HepG2 (cell line): Measurements from ENCODE around the gene ANKRD52. TPM values are rescaled to one million over a fixed set of nuclear protein-coding genes. Genes with fewer than 3 reads are reported as not detected.

Experiments used
- ATAC-seq: fragments of 200-7000 bp; cut with Tn5 transposase; 3 replicates; pipeline ENCODE4 v1.9.1; 2020; ENCODE audit warnings: mild to moderate bottlenecking, moderate library complexity
- BruUV-seq: library from RNA; stranded (reverse); fragments of 400-500 nt; replicated peaks from 2 replicates; lab custom pipeline; 2021; lab: Mats Ljungman, UMichigan
- CTCF ChIA-PET: fragments of 300-600 bp; formaldehyde crosslinking; extraction: SDS; loops from one replicate; lab custom pipeline; 2021; ENCODE audit warnings: low total read pairs, inconsistent platforms, low intra/inter-chr PET ratio; lab: Yijun Ruan, JAX
- POLR2A ChIA-PET: fragments of 350-600 bp; sonication (Branson Sonifier 250); formaldehyde crosslinking; loops from one replicate; lab custom pipeline; 2020; ENCODE audit warnings: antibody characterized with exemption, inconsistent platforms; lab: Yijun Ruan, JAX
- DNase-seq: peaks from one replicate; pipeline ENCODE4 v3.0.0-alpha.2; 2015; ENCODE audit warnings: low spot score
- FAIRE-seq: peaks from 3 replicates; lab custom pipeline; 2011; peaks lifted over from hg19 to GRCh38; lab: Jason Lieb, UNC
- H2AFZ ChIP-seq: one replicate; pipeline ENCODE4 v1.6.1; 2011; ENCODE audit warnings: low read length, inconsistent platforms
- H3K27ac ChIP-seq: fragments of 300-600 bp; 3 replicates; pipeline ENCODE4 v1.8.0; 2011; ENCODE audit warnings: mixed run types, mild to moderate bottlenecking, mixed read lengths, low read length, inconsistent platforms; ENCODE audit not compliant: insufficient read depth; ENCODE audit errors: extremely low read length
- H3K27me3 ChIP-seq, 2 experiments: fragments of 200-600 bp in 1 of 2; 2 replicates in 1 of 2; 3 replicates in 1 of 2; pipeline versions ENCODE4 v1.6.0 to v1.8.0; 2011; ENCODE audit warnings: low read length in 2 of 2, mild to moderate bottlenecking in 2 of 2, moderate library complexity in 2 of 2, inconsistent platforms in 1 of 2; ENCODE audit not compliant: insufficient read depth in 2 of 2, control insufficient read depth in 1 of 2
- H3K36me3 ChIP-seq, 2 experiments: fragments of 200-600 bp in 1 of 2; replicated peaks in 1 of 2; 2 replicates in 1 of 2; 3 replicates in 1 of 2; pipeline versions ENCODE4 v1.5.1 to v1.8.0; 2011; ENCODE audit warnings: low read length in 2 of 2, inconsistent platforms in 1 of 2; ENCODE audit not compliant: insufficient read depth in 2 of 2, control insufficient read depth in 1 of 2
- H3K4me1 ChIP-seq: 2 replicates; pipeline ENCODE4 v1.5.1; 2012; ENCODE audit warnings: low read length, inconsistent platforms; ENCODE audit not compliant: insufficient read depth
- H3K4me2 ChIP-seq: 2 replicates; pipeline ENCODE4 v1.6.0; 2011; ENCODE audit warnings: low read depth, low read length, inconsistent platforms
- H3K4me3 ChIP-seq, 3 experiments: fragments of 200-600 bp in 1 of 3; sonication (generic), shearing (Covaris generic) in 1 of 3; replicated peaks in 1 of 3; 2 replicates each; pipeline ENCODE4 v1.5.1; 2011 to 2016; ENCODE audit warnings: low read length in 3 of 3, inconsistent platforms in 2 of 3, low read depth in 2 of 3, mild to moderate bottlenecking in 2 of 3, control low read depth in 1 of 3, mixed read lengths in 1 of 3; ENCODE audit not compliant: insufficient read depth in 1 of 3
- H3K79me2 ChIP-seq: one replicate; pipeline ENCODE4 v1.6.1; 2011; ENCODE audit warnings: low read length, inconsistent platforms; ENCODE audit not compliant: insufficient read depth
- H3K9ac ChIP-seq: 2 replicates; pipeline ENCODE4 v1.6.0; 2011; ENCODE audit warnings: mild to moderate bottlenecking, low read depth, low read length, inconsistent platforms; ENCODE audit not compliant: insufficient read depth
- H3K9me3 ChIP-seq: 2 replicates; pipeline ENCODE4 v1.5.1; 2012; ENCODE audit warnings: mild to moderate bottlenecking, low read length
- H4K20me1 ChIP-seq: 2 replicates; pipeline ENCODE4 v1.6.0; 2011; ENCODE audit warnings: inconsistent platforms, mild to moderate bottlenecking, low read length, moderate library complexity; ENCODE audit not compliant: insufficient read depth
- NKX3-1 ChIP-seq: sonication (generic); formaldehyde crosslinking; IDR thresholded peaks from 2 replicates; pipeline ENCODE4 v1.5.0; 2020; ENCODE audit warnings: missing genetic modification reagents
- SKI ChIP-seq: fragments of 450-650 bp; IDR thresholded peaks from one replicate; pipeline ENCODE4 v1.6.1; 2018; ENCODE audit warnings: mild to moderate bottlenecking; ENCODE audit not compliant: partially characterized antibody
- SMARCE1 ChIP-seq: fragments of 450-650 bp; IDR thresholded peaks from 2 replicates; pipeline ENCODE4 v1.6.1; 2017; ENCODE audit warnings: borderline replicate concordance
- SRSF4 ChIP-seq: fragments of 200-400 bp; formaldehyde crosslinking; IDR thresholded peaks from one replicate; pipeline ENCODE4 v1.6.1; 2018; ENCODE audit warnings: mild to moderate bottlenecking, low read depth, low read length, moderate library complexity; ENCODE audit not compliant: poor library complexity, severe bottlenecking
- ZFYVE20 ChIP-seq: sonication (generic); formaldehyde crosslinking; IDR thresholded peaks from 2 replicates; pipeline ENCODE4 v1.8.0; 2023; ENCODE audit warnings: low read depth, mild to moderate bottlenecking, moderate library complexity, missing genetic modification reagents, borderline replicate concordance
- ZNF441 ChIP-seq: sonication (generic); formaldehyde crosslinking; IDR thresholded peaks from 2 replicates; pipeline ENCODE4 v1.7.0; 2021; ENCODE audit warnings: missing genetic modification reagents, borderline replicate concordance
- ZNF530 ChIP-seq: sonication (generic); formaldehyde crosslinking; IDR thresholded peaks from 2 replicates; pipeline ENCODE4 v1.5.0; 2020; ENCODE audit warnings: low read depth, mild to moderate bottlenecking, missing genetic modification reagents
- ZNF572 ChIP-seq: sonication (generic); formaldehyde crosslinking; IDR thresholded peaks from 2 replicates; pipeline ENCODE4 v1.5.1; 2020; ENCODE audit warnings: mild to moderate bottlenecking, missing genetic modification reagents
- ZNF768 ChIP-seq: sonication (generic); formaldehyde crosslinking; IDR thresholded peaks from 2 replicates; pipeline ENCODE4 v1.4.0; 2020; ENCODE audit warnings: missing genetic modification reagents
- WGBS: methylation state at CpG from one replicate; pipeline ENCODE4 v1.1.6; 2017; ENCODE audit warnings: low lambda C conversion rate; 5-methylcytosine and 5-hydroxymethylcytosine counted together
- in situ Hi-C: cut with HindIII; loops from 2 replicates; pipeline ENCODE4 v1.10.0; 2017; ENCODE audit warnings: low pct_unique_long_range_greater_than_20kb; ENCODE audit not compliant: extremely low pct_ligation_motif_present
- intact Hi-C: fragments of 100-400 bp; cut with micrococcal nuclease; formaldehyde crosslinking; loops from one replicate; pipeline ENCODE4 v1.10.0; 2022; ENCODE audit not compliant: unreplicated experiment
- polyA plus RNA-seq, 8 experiments: library from polyadenylated mRNA; depleted of rRNA in 3 of 8; stranded (reverse) in 7 of 8; unstranded in 1 of 8; fragments of >200 nt; fragmentation: Illumina TruSeq in 4 of 8; extraction: Trizol in 4 of 8; gene quantifications; 2 replicates each; pipeline versions ENCODE4 v1.2.1 to v1.2.3, GENCODE V29; 2011 to 2016; ENCODE audit warnings: low read depth in 4 of 8, missing spikeins in 1 of 8, mixed read lengths in 1 of 8; ENCODE audit not compliant: insufficient read depth in 1 of 8
- total RNA-seq, 5 experiments: library from RNA; depleted of rRNA; stranded (reverse); fragments of >200 nt; fragmentation: Illumina TruSeq; extraction: Trizol; gene quantifications; 2 replicates each; pipeline ENCODE4 v1.2.3, GENCODE V29; 2016; ENCODE audit warnings: low read depth in 1 of 5
- TF ChIP-seq, protein P1 (sequence below): sonication (generic); formaldehyde crosslinking; IDR thresholded peaks from 2 replicates; pipeline ENCODE4 v1.4.0; 2020; ENCODE audit warnings: missing genetic modification reagents, mild to moderate bottlenecking, borderline replicate concordance
- TF ChIP-seq, protein P2 (sequence below): sonication (generic); formaldehyde crosslinking; IDR thresholded peaks from 2 replicates; pipeline ENCODE4 v1.8.1; 2023; ENCODE audit warnings: mild to moderate bottlenecking, missing genetic modification reagents
- TF ChIP-seq, protein P3 (sequence below): sonication (generic); formaldehyde crosslinking; IDR thresholded peaks from 2 replicates; pipeline ENCODE4 v1.8.1; 2023; ENCODE audit warnings: mild to moderate bottlenecking, inconsistent platforms, moderate library complexity, missing genetic modification reagents, borderline replicate concordance
- TF ChIP-seq, protein P4 (sequence below): sonication (generic); formaldehyde crosslinking; IDR thresholded peaks from 2 replicates; pipeline ENCODE4 v1.4.0; 2020; ENCODE audit warnings: missing genetic modification reagents

Gene ANKRD52
- total and polyA plus RNA-seq, 2 of the 13 experiments (the other 11 are each of a cell fraction or from before 2014, with no cell fraction given): 7.8 to 9.2 TPM

DNA sequence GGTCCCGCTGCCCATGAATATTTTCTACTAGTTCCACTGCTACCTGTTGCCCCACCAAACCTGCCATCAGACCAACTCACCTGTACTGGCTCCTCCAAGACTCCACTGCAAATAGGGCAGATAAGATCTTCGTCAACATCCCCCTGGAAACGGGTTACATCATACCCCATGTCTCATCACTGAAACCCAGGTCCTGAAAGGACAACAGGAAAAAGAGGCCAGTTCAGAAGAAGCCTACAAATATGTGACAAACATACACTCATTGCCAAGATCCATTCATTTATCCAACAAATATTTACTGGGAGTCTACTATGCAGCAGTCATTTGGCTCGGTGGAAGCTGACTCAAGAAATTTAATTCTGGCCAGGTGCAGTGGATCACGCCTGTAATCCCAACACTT is 44.3 kb downstream of the ANKRD52 start:
- Histone ChIP-seq H4K20me1 (no peaks in the 10 kb centered on the region), H3K4me3 (no peak overlapping the region), H3K36me3 (peaks cover 11 to 56% of the 10 kb centered on the region in 2 experiments), H2AFZ (no peak overlapping the region), H3K27me3 (no peaks in the 10 kb centered on the region), H3K9ac (no peak overlapping the region), H3K79me2 (no peaks in the 10 kb centered on the region), H3K9me3 (no peaks in the 10 kb centered on the region), H3K4me1 (no peaks in the 10 kb centered on the region), H3K27ac (no peak overlapping the region), H3K4me2 (no peak overlapping the region)
- TF ChIP-seq, protein P1, sequence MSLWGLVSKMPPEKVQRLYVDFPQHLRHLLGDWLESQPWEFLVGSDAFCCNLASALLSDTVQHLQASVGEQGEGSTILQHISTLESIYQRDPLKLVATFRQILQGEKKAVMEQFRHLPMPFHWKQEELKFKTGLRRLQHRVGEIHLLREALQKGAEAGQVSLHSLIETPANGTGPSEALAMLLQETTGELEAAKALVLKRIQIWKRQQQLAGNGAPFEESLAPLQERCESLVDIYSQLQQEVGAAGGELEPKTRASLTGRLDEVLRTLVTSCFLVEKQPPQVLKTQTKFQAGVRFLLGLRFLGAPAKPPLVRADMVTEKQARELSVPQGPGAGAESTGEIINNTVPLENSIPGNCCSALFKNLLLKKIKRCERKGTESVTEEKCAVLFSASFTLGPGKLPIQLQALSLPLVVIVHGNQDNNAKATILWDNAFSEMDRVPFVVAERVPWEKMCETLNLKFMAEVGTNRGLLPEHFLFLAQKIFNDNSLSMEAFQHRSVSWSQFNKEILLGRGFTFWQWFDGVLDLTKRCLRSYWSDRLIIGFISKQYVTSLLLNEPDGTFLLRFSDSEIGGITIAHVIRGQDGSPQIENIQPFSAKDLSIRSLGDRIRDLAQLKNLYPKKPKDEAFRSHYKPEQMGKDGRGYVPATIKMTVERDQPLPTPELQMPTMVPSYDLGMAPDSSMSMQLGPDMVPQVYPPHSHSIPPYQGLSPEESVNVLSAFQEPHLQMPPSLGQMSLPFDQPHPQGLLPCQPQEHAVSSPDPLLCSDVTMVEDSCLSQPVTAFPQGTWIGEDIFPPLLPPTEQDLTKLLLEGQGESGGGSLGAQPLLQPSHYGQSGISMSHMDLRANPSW (CRISPR knock-in tag): no peak
- TF ChIP-seq ZNF441 (CRISPR knock-in tag): no peak
- TF ChIP-seq ZNF768 (CRISPR knock-in tag): no peak
- TF ChIP-seq SMARCE1: no peak
- TF ChIP-seq ZNF572: no peak
- TF ChIP-seq, protein P2, sequence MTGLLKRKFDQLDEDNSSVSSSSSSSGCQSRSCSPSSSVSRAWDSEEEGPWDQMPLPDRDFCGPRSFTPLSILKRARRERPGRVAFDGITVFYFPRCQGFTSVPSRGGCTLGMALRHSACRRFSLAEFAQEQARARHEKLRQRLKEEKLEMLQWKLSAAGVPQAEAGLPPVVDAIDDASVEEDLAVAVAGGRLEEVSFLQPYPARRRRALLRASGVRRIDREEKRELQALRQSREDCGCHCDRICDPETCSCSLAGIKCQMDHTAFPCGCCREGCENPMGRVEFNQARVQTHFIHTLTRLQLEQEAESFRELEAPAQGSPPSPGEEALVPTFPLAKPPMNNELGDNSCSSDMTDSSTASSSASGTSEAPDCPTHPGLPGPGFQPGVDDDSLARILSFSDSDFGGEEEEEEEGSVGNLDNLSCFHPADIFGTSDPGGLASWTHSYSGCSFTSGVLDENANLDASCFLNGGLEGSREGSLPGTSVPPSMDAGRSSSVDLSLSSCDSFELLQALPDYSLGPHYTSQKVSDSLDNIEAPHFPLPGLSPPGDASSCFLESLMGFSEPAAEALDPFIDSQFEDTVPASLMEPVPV (CRISPR knock-in tag): no peak
- no peak for TF ChIP-seq ZFYVE20 (CRISPR knock-in tag)
- TF ChIP-seq ZNF530 (CRISPR knock-in tag): no peak
- TF ChIP-seq NKX3-1 (CRISPR knock-in tag): no peak
- no peak for TF ChIP-seq SRSF4
- no peak for TF ChIP-seq SKI
- TF ChIP-seq, protein P3, sequence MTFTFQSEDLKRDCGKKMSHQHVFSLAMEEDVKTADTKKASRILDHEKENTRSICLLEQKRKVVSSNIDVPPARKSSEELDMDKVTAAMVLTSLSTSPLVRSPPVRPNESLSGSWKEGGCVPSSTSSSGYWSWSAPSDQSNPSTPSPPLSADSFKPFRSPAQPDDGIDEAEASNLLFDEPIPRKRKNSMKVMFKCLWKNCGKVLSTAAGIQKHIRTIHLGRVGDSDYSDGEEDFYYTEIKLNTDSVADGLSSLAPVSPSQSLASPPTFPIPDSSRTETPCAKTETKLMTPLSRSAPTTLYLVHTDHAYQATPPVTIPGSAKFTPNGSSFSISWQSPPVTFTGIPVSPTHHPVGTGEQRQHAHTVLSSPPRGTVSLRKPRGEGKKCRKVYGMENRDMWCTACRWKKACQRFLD (CRISPR knock-in tag): no peak
- TF ChIP-seq, protein P4, sequence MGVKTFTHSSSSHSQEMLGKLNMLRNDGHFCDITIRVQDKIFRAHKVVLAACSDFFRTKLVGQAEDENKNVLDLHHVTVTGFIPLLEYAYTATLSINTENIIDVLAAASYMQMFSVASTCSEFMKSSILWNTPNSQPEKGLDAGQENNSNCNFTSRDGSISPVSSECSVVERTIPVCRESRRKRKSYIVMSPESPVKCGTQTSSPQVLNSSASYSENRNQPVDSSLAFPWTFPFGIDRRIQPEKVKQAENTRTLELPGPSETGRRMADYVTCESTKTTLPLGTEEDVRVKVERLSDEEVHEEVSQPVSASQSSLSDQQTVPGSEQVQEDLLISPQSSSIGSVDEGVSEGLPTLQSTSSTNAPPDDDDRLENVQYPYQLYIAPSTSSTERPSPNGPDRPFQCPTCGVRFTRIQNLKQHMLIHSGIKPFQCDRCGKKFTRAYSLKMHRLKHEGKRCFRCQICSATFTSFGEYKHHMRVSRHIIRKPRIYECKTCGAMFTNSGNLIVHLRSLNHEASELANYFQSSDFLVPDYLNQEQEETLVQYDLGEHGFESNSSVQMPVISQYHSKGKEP: no peak
- intact Hi-C loops: no loop called here
- in situ Hi-C loops: no loop called here
- WGBS: 93% methylated on average over 5 of the region's 5 CpGs
- ChIA-PET POLR2A (no interaction called here), CTCF (no interaction called here)
- DNase-seq (no peak), FAIRE-seq (no peak), ATAC-seq (no peak)
- no TSS peak for BruUV-seq
